Spleen (tissue), 7 donors: ENCODE measurements around the gene SLC38A6.

Experiments
- CTCF ChIP-seq, 11 experiments: fragments of 200-600 bp in 7 of 11; fragments of 450-650 bp in 4 of 11; sonication (generic) in 4 of 11; IDR thresholded peaks in 8 of 11; conservative IDR thresholded peaks in 3 of 11; 1 replicate in 7 of 11; 2 replicates in 4 of 11; pipeline versions ENCODE4 v1.4.0 to v1.8.0; 2016 to 2021; ENCODE audit warnings: antibody characterized with exemption in 11 of 11, inconsistent platforms in 4 of 11, mild to moderate bottlenecking in 1 of 11
- POLR2A ChIP-seq, 3 donors: fragments of 450-650 bp; IDR thresholded peaks; one replicate each; pipeline ENCODE4 v1.5.1; 2017; ENCODE audit warnings: antibody characterized with exemption in 3 of 3, mild to moderate bottlenecking in 1 of 3
- donor health status: DM: no; HTN: no; CAD: no; lungs with moderate emphysema.
- donor health status: DM: no; HTN: no; CAD: no.
- donor health status: DM: no; HTN: no; CAD: no.

GRCh38 chr14:60977847-60978246, 3.2 kb upstream of the SLC38A6 start:
- TF ChIP-seq POLR2A (IDR thresholded peaks at IDR 0.05) (no peak), CTCF (IDR thresholded peaks at IDR 0.05 in 8 of 11, conservative IDR thresholded peaks at IDR 0.05 in 3 of 11) (no peak)
